SK-N-SH treated with all-trans-retinoic acid at 6 μM for 48 hours (cell line): Measurements from ENCODE around the gene ERBB2.

Experiments used
- ATAC-seq: fragments of 200-7000 bp; cut with Tn5 transposase; 3 replicates; pipeline ENCODE4 v1.9.1; 2020; ENCODE audit warnings: mild to moderate bottlenecking, moderate library complexity
- ARNTL ChIP-seq: fragments of 450-650 bp; formaldehyde crosslinking; IDR thresholded peaks from 2 replicates; pipeline ENCODE4 v1.5.0; 2020; ENCODE audit warnings: low read depth, mild to moderate bottlenecking, moderate library complexity, borderline replicate concordance
- CREB5 ChIP-seq: fragments of 250-450 bp; sonication (Bioruptor Pico); IDR thresholded peaks from 2 replicates; pipeline ENCODE4 v1.5.1; 2020; ENCODE audit warnings: low read depth, mild to moderate bottlenecking, moderate library complexity
- CSDC2 ChIP-seq: fragments of 250-450 bp; sonication (Bioruptor Pico); IDR thresholded peaks from 2 replicates; pipeline ENCODE4 v1.5.0; 2020; ENCODE audit warnings: mild to moderate bottlenecking, moderate library complexity
- CSRNP3 ChIP-seq: fragments of 250-450 bp; sonication (Bioruptor Pico); IDR thresholded peaks from 2 replicates; pipeline ENCODE4 v1.5.1; 2021; ENCODE audit warnings: mild to moderate bottlenecking, moderate library complexity
- GLIS3 ChIP-seq: fragments of 250-450 bp; sonication (Bioruptor Pico); IDR thresholded peaks from 2 replicates; pipeline ENCODE4 v1.5.0; 2020; ENCODE audit warnings: mild to moderate bottlenecking, moderate library complexity
- ISL1 ChIP-seq: fragments of 250-450 bp; sonication (Bioruptor Pico); IDR thresholded peaks from 2 replicates; pipeline ENCODE4 v2.1.2; 2022; ENCODE audit warnings: mild to moderate bottlenecking, moderate library complexity
- OSR1 ChIP-seq: fragments of 250-450 bp; sonication (Bioruptor Pico); IDR thresholded peaks from 2 replicates; pipeline ENCODE4 v1.8.0; 2022; ENCODE audit warnings: moderate library complexity, mild to moderate bottlenecking, inconsistent platforms
- POU6F1 ChIP-seq: fragments of 250-450 bp; sonication (Bioruptor Pico); IDR thresholded peaks from 2 replicates; pipeline ENCODE4 v1.8.0; 2021; ENCODE audit warnings: low read depth, mild to moderate bottlenecking, moderate library complexity, borderline replicate concordance
- PPARA ChIP-seq: fragments of 250-450 bp; sonication (Bioruptor Pico); IDR thresholded peaks from 2 replicates; pipeline ENCODE4 v1.5.0; 2020; ENCODE audit warnings: mild to moderate bottlenecking, borderline replicate concordance
- RARB ChIP-seq: fragments of 250-450 bp; sonication (Bioruptor Pico); IDR thresholded peaks from 2 replicates; pipeline ENCODE4 v1.8.0; 2021; ENCODE audit warnings: mild to moderate bottlenecking, moderate library complexity
- SNAI2 ChIP-seq: fragments of 250-450 bp; sonication (Bioruptor Pico); IDR thresholded peaks from 2 replicates; pipeline ENCODE4 v1.5.0; 2020; ENCODE audit warnings: mild to moderate bottlenecking, moderate library complexity
- TCF4 ChIP-seq: fragments of 250-450 bp; sonication (Bioruptor Pico); IDR thresholded peaks from 2 replicates; pipeline ENCODE4 v1.8.0; 2021; ENCODE audit warnings: mild to moderate bottlenecking, moderate library complexity, borderline replicate concordance
- TOX ChIP-seq: fragments of 250-450 bp; sonication (Bioruptor Pico); IDR thresholded peaks from 2 replicates; pipeline ENCODE4 v1.8.0; 2021; ENCODE audit warnings: mild to moderate bottlenecking, moderate library complexity, borderline replicate concordance
- TSHZ2 ChIP-seq: fragments of 250-450 bp; sonication (Bioruptor Pico); IDR thresholded peaks from 2 replicates; pipeline ENCODE4 v1.5.0; 2020; ENCODE audit warnings: mild to moderate bottlenecking, moderate library complexity
- ZC3H10 ChIP-seq: fragments of 250-450 bp; sonication (Bioruptor Pico); IDR thresholded peaks from 2 replicates; pipeline ENCODE4 v1.5.1; 2021; ENCODE audit warnings: mild to moderate bottlenecking, moderate library complexity
- ZFP3 ChIP-seq: fragments of 250-450 bp; sonication (Bioruptor Pico); IDR thresholded peaks from 2 replicates; pipeline ENCODE4 v1.5.0; 2020; ENCODE audit warnings: mild to moderate bottlenecking, moderate library complexity
- ZFP30 ChIP-seq: fragments of 450-650 bp; formaldehyde crosslinking; IDR thresholded peaks from 2 replicates; pipeline ENCODE4 v1.5.0; 2022; ENCODE audit warnings: mild to moderate bottlenecking, moderate library complexity
- ZNF565 ChIP-seq: fragments of 450-650 bp; formaldehyde crosslinking; conservative IDR thresholded peaks from 2 replicates; pipeline ENCODE4 v1.5.0; 2020; ENCODE audit warnings: low read depth, mild to moderate bottlenecking, moderate library complexity
- ZNF70 ChIP-seq: fragments of 450-650 bp; formaldehyde crosslinking; IDR thresholded peaks from 2 replicates; pipeline ENCODE4 v1.5.0; 2020; ENCODE audit warnings: mild to moderate bottlenecking, moderate library complexity
- ZNF8 ChIP-seq: fragments of 450-650 bp; formaldehyde crosslinking; IDR thresholded peaks from 2 replicates; pipeline ENCODE4 v1.5.0; 2020; ENCODE audit warnings: mild to moderate bottlenecking, moderate library complexity

ERBB2 gene

GRCh38 chr17:39659279-39660010 is 40.4 kb upstream of the ERBB2 start (continued):
- TF ChIP-seq CSDC2 (CRISPR knock-in tag), result no peak
- TF ChIP-seq TSHZ2 (CRISPR knock-in tag), result no peak
- TF ChIP-seq ZC3H10 (CRISPR knock-in tag), result no peak
- no peak for TF ChIP-seq OSR1 (CRISPR knock-in tag)
- TF ChIP-seq, all 23 proteins: peak for 0

- no peak for ATAC-seq
- TF ChIP-seq OSR1 (CRISPR knock-in tag) (no peak), ZNF8 (no peak), SNAI2 (no peak), ISL1 (no peak), ZFP3 (CRISPR knock-in tag) (no peak), POU6F1 (CRISPR knock-in tag) (no peak), PPARA (CRISPR knock-in tag) (no peak), CSRNP3 (CRISPR knock-in tag) (no peak), TSHZ2 (CRISPR knock-in tag) (no peak), CSDC2 (CRISPR knock-in tag) (no peak), ARNTL (no peak), RARB (no peak), ZNF565 (CRISPR knock-in tag) (no peak)
Observed at GRCh38 chr17:39660011-39660360, 39.9 kb upstream of the ERBB2 start.

GRCh38 chr17:39660397-39661385 is 39.2 kb upstream of the ERBB2 start:
- no peak for ATAC-seq
- TF ChIP-seq TOX (CRISPR knock-in tag) (no peak), SNAI2 (no peak)
- TF ChIP-seq, all 23 proteins: peak for 0

GRCh38 chr17:39661744-39662541 is 37.9 kb upstream of the ERBB2 start:
- no peak for ATAC-seq
- TF ChIP-seq SNAI2 (no peak), ZNF565 (CRISPR knock-in tag) (no peak), CREB5 (CRISPR knock-in tag) (no peak), PPARA (CRISPR knock-in tag) (no peak), CSDC2 (CRISPR knock-in tag) (no peak), CSRNP3 (CRISPR knock-in tag) (no peak), GLIS3 (CRISPR knock-in tag) (no peak), ZC3H10 (CRISPR knock-in tag) (no peak), ZFP30 (CRISPR knock-in tag) (no peak), ZNF8 (no peak), ISL1 (no peak), OSR1 (CRISPR knock-in tag) (no peak), ZNF70 (CRISPR knock-in tag) (no peak), TCF4 (CRISPR knock-in tag) (no peak), TOX (CRISPR knock-in tag) (no peak), RARB (no peak)
